PC-3 (cell line): ENCODE measurements around the gene HHIPL1. TPM values are rescaled to one million over a fixed set of nuclear protein-coding genes. Genes with fewer than 3 reads are reported as not detected.
"Not testable (repeated sequence)": the region's sequence is repeated elsewhere in the genome, so short reads cannot be mapped to it uniquely, and the experiment has no call there.

Experiments used
- ATAC-seq: fragments of 200-7000 bp; cut with Tn5 transposase; 2 replicates; pipeline ENCODE4 v1.9.1; 2020; ENCODE audit warnings: mild to moderate bottlenecking, moderate library complexity
- BruUV-seq: library from RNA; stranded (reverse); fragments of 400-500 nt; replicated peaks from 2 replicates; lab custom pipeline; 2021; lab: Mats Ljungman, UMichigan
- CTCF ChIA-PET: fragments of 300-600 bp; sonication (Branson Sonifier 250); formaldehyde crosslinking; loops from one replicate; lab custom pipeline; 2022; ENCODE audit warnings: antibody characterized with exemption; lab: Charles Lee
- POLR2A ChIA-PET: fragments of 300-600 bp; sonication (Branson Sonifier 250); formaldehyde crosslinking; loops from one replicate; lab custom pipeline; 2022; ENCODE audit warnings: antibody characterized with exemption; ENCODE audit not compliant: unreplicated experiment; lab: Charles Lee
- DNase-seq: peaks from one replicate; pipeline ENCODE4 v3.0.0-alpha.2; 2015
- H2AFZ ChIP-seq: fragments of 300-600 bp; sonication (generic); 2 replicates; pipeline ENCODE4 v1.6.0; 2016; ENCODE audit warnings: antibody characterized with exemption, low read length
- H3F3A ChIP-seq: fragments of 300-600 bp; sonication (generic); one replicate; pipeline ENCODE4 v1.6.0; 2017; ENCODE audit warnings: antibody characterized with exemption, low read length, control low read depth, mild to moderate bottlenecking; ENCODE audit not compliant: unreplicated experiment
- H3K27ac ChIP-seq: fragments of 300-600 bp; sonication (generic); 2 replicates; pipeline ENCODE4 v1.5.1; 2016; ENCODE audit warnings: mild to moderate bottlenecking, low read length
- H3K27me3 ChIP-seq: fragments of 300-600 bp; sonication (generic); 2 replicates; pipeline ENCODE4 v1.6.1; 2016; ENCODE audit warnings: low read length, mixed read lengths
- H3K36me3 ChIP-seq: fragments of 300-600 bp; sonication (generic); 2 replicates; pipeline ENCODE4 v1.6.1; 2016; ENCODE audit warnings: low read depth, mixed run types, low read length, mixed read lengths
- H3K4me1 ChIP-seq: fragments of 300-600 bp; sonication (generic); 2 replicates; pipeline ENCODE4 v1.5.1; 2016; ENCODE audit warnings: low read length; ENCODE audit not compliant: insufficient read depth
- H3K4me2 ChIP-seq: fragments of 300-600 bp; sonication (generic); 2 replicates; pipeline ENCODE4 v1.6.0; 2016; ENCODE audit warnings: low read length
- H3K4me3 ChIP-seq: fragments of 300-600 bp; sonication (generic); 2 replicates; pipeline ENCODE4 v1.5.1; 2016; ENCODE audit warnings: mild to moderate bottlenecking, low read length, mixed read lengths
- H3K79me2 ChIP-seq: fragments of 300-600 bp; sonication (generic); 2 replicates; pipeline ENCODE4 v1.6.1; 2017; ENCODE audit warnings: low read length, mixed read lengths
- H3K9ac ChIP-seq: fragments of 300-600 bp; sonication (generic); 2 replicates; pipeline ENCODE4 v1.6.0; 2016; ENCODE audit warnings: mild to moderate bottlenecking, low read length
- H3K9me2 ChIP-seq: fragments of 300-600 bp; sonication (generic); replicated peaks from 2 replicates; pipeline ENCODE4 v1.6.1; 2016; ENCODE audit warnings: mixed run types, low read length, mixed read lengths
- H3K9me3 ChIP-seq: fragments of 300-600 bp; sonication (generic); 2 replicates; pipeline ENCODE4 v1.6.1; 2016; ENCODE audit warnings: low read length, mixed read lengths
- H4K20me1 ChIP-seq: fragments of 300-600 bp; sonication (generic); 2 replicates; pipeline ENCODE4 v1.6.1; 2016; ENCODE audit warnings: low read length, mixed read lengths
- CTCF ChIP-seq: fragments of 300-600 bp; sonication (generic); conservative IDR thresholded peaks from 2 replicates; pipeline ENCODE4 v1.5.1; 2017; ENCODE audit warnings: antibody characterized with exemption, low read depth, mild to moderate bottlenecking, low read length
- EZH2 ChIP-seq: fragments of 300-600 bp; sonication (generic); IDR thresholded peaks from one replicate; pipeline ENCODE4 v1.6.1; 2017; ENCODE audit warnings: antibody characterized with exemption, mild to moderate bottlenecking, low read length; ENCODE audit not compliant: unreplicated experiment
- EZH2phosphoT487 ChIP-seq: fragments of 300-600 bp; sonication (generic); IDR thresholded peaks from 2 replicates; pipeline ENCODE4 v1.6.1; 2018; ENCODE audit warnings: mild to moderate bottlenecking, antibody characterized with exemption, low read length, borderline replicate concordance
- intact Hi-C: fragments of 100-400 bp; cut with micrococcal nuclease; formaldehyde crosslinking; loops from 2 replicates; pipeline ENCODE4 v1.9.0; 2023
- total RNA-seq: library from RNA; depleted of rRNA; stranded (reverse); fragments of >200 nt; gene quantifications from 2 replicates; pipeline ENCODE4 v1.2.3, GENCODE V29; 2014

Gene HHIPL1
- total RNA-seq, 1 experiment from 2014 or later = 0.84 TPM

GRCh38 chr14:99660006-99660566 lies 15.2 kb downstream of the HHIPL1 start:
- H3K27me3 ChIP-seq = no peaks in the 10 kb centered on the region
- no peaks in the 10 kb centered on the region for H3K9me3 ChIP-seq
- H2AFZ ChIP-seq = no peak overlapping the region
- ATAC-seq (no peak), DNase-seq (no peak)
- no peaks in the 10 kb centered on the region for H3F3A ChIP-seq
- TF ChIP-seq CTCF = no peak
- intact Hi-C loops = no loop called here
- H3K4me1 ChIP-seq = no peaks in the 10 kb centered on the region
- H3K79me2 ChIP-seq = no peaks in the 10 kb centered on the region
- no peaks in the 10 kb centered on the region for H4K20me1 ChIP-seq
- CTCF ChIA-PET = no interaction called here
- no TSS peak for BruUV-seq
- H3K27ac ChIP-seq = no peak overlapping the region
- no peak overlapping the region for H3K4me3 ChIP-seq
- H3K9me2 ChIP-seq = no peaks in the 10 kb centered on the region
- no peak overlapping the region for H3K4me2 ChIP-seq
- H3K36me3 ChIP-seq = no peaks in the 10 kb centered on the region
- no peak overlapping the region for H3K9ac ChIP-seq
- POLR2A ChIA-PET = no interaction called here

- no peak for DNase-seq
- H3F3A ChIP-seq = no peaks in the 10 kb centered on the region
- no peak overlapping the region for H2AFZ ChIP-seq
- no peaks in the 10 kb centered on the region for H3K36me3 ChIP-seq
- H3K4me1 ChIP-seq = no peaks in the 10 kb centered on the region
- H3K4me2 ChIP-seq = no peak overlapping the region
- H3K9ac ChIP-seq = no peak overlapping the region
- no peaks in the 10 kb centered on the region for H4K20me1 ChIP-seq
- H3K27ac ChIP-seq = no peak overlapping the region
- no peak for ATAC-seq
- H3K4me3 ChIP-seq = no peak overlapping the region
- ChIA-PET CTCF (no interaction called here), POLR2A (no interaction called here)
- H3K9me2 ChIP-seq = no peaks in the 10 kb centered on the region
- H3K9me3 ChIP-seq = no peaks in the 10 kb centered on the region
- H3K27me3 ChIP-seq = no peaks in the 10 kb centered on the region
- no peaks in the 10 kb centered on the region for H3K79me2 ChIP-seq
- BruUV-seq = no TSS peak
- intact Hi-C loops = no loop called here
- TF ChIP-seq CTCF (no peak), EZH2phosphoT487 (no peak), EZH2 (no peak)
Observed at GRCh38 chr14:99660794-99661193, 15.9 kb downstream of the HHIPL1 start.

- H3K4me2 ChIP-seq, H3K9ac ChIP-seq, H2AFZ ChIP-seq, BruUV-seq, H4K20me1 ChIP-seq, H3K4me1 ChIP-seq, POLR2A ChIA-PET, intact Hi-C loops, DNase-seq, H3K9me3 ChIP-seq, H3K79me2 ChIP-seq, H3F3A ChIP-seq, H3K36me3 ChIP-seq, ATAC-seq, CTCF ChIA-PET, H3K27me3 ChIP-seq, H3K27ac ChIP-seq, H3K4me3 ChIP-seq, H3K9me2 ChIP-seq: not testable (repeated sequence)
Observed at GRCh38 chr14:99661206-99661605, 16.3 kb downstream of the HHIPL1 start.
